HEK293 (cell line): ENCODE data around the gene PPP4C.

Experiments used
- BCL11B ChIP-seq: fragments of 450-650 bp; formaldehyde crosslinking; IDR thresholded peaks from 2 replicates; pipeline ENCODE4 v1.5.1; 2016; ENCODE audit warnings: low read depth, missing biosample characterization, missing genetic modification characterization
- GLI4 ChIP-seq: fragments of 450-650 bp; formaldehyde crosslinking; IDR thresholded peaks from 2 replicates; pipeline ENCODE4 v1.5.1; 2016; ENCODE audit warnings: missing biosample characterization, missing genetic modification characterization
- MYNN ChIP-seq: fragments of 450-650 bp; formaldehyde crosslinking; IDR thresholded peaks from 2 replicates; pipeline ENCODE4 v1.5.1; 2016; ENCODE audit warnings: missing biosample characterization, missing genetic modification characterization, borderline replicate concordance
- OSR2 ChIP-seq: fragments of 450-650 bp; formaldehyde crosslinking; IDR thresholded peaks from 2 replicates; pipeline ENCODE4 v1.5.1; 2016; ENCODE audit warnings: missing biosample characterization, missing genetic modification characterization
- OVOL3 ChIP-seq: fragments of 450-650 bp; formaldehyde crosslinking; IDR thresholded peaks from 2 replicates; pipeline ENCODE4 v1.5.1; 2016; ENCODE audit warnings: missing biosample characterization, missing genetic modification characterization
- REPIN1 ChIP-seq: fragments of 450-650 bp; formaldehyde crosslinking; IDR thresholded peaks from 2 replicates; pipeline ENCODE4 v1.5.1; 2017; ENCODE audit warnings: missing biosample characterization, missing genetic modification characterization, low read depth
- SETDB1 ChIP-seq: IDR thresholded peaks from one replicate; pipeline ENCODE4 v1.6.1; 2017; ENCODE audit warnings: mild to moderate bottlenecking, low read length, moderate library complexity, mixed read lengths; ENCODE audit not compliant: insufficient read length
- YY2 ChIP-seq: fragments of 450-650 bp; formaldehyde crosslinking; IDR thresholded peaks from 2 replicates; pipeline ENCODE4 v1.5.1; 2016; ENCODE audit warnings: missing biosample characterization, missing genetic modification characterization
- ZBTB21 ChIP-seq: fragments of 450-650 bp; formaldehyde crosslinking; IDR thresholded peaks from 2 replicates; pipeline ENCODE4 v1.5.1; 2017; ENCODE audit warnings: missing biosample characterization, missing genetic modification characterization
- ZEB2 ChIP-seq: fragments of 450-650 bp; formaldehyde crosslinking; IDR thresholded peaks from 2 replicates; pipeline ENCODE4 v1.5.1; 2016; ENCODE audit warnings: missing biosample characterization, missing genetic modification characterization
- ZNF112 ChIP-seq: fragments of 450-650 bp; formaldehyde crosslinking; IDR thresholded peaks from 2 replicates; pipeline ENCODE4 v1.5.0; 2017; ENCODE audit warnings: missing biosample characterization, missing genetic modification characterization
- ZNF138 ChIP-seq: fragments of 450-650 bp; formaldehyde crosslinking; IDR thresholded peaks from 2 replicates; pipeline ENCODE4 v1.5.1; 2016; ENCODE audit warnings: missing biosample characterization, missing genetic modification characterization, borderline replicate concordance
- ZNF16 ChIP-seq: fragments of 450-650 bp; formaldehyde crosslinking; IDR thresholded peaks from 2 replicates; pipeline ENCODE4 v1.5.1; 2016; ENCODE audit warnings: low read depth, missing biosample characterization, missing genetic modification characterization
- ZNF169 ChIP-seq: fragments of 450-650 bp; formaldehyde crosslinking; IDR thresholded peaks from 2 replicates; pipeline ENCODE4 v1.5.1; 2016; ENCODE audit warnings: missing biosample characterization, missing genetic modification characterization
- ZNF184 ChIP-seq: fragments of 450-650 bp; IDR thresholded peaks from 2 replicates; pipeline ENCODE4 v1.5.1; 2018; ENCODE audit warnings: missing biosample characterization, mild to moderate bottlenecking, missing genetic modification characterization
- ZNF221 ChIP-seq: fragments of 450-650 bp; formaldehyde crosslinking; IDR thresholded peaks from 2 replicates; pipeline ENCODE4 v1.5.1; 2017; ENCODE audit warnings: missing biosample characterization, missing genetic modification characterization, borderline replicate concordance
- ZNF23 ChIP-seq: fragments of 450-650 bp; formaldehyde crosslinking; IDR thresholded peaks from 2 replicates; pipeline ENCODE4 v1.5.1; 2016; ENCODE audit warnings: missing biosample characterization, missing genetic modification characterization, borderline replicate concordance
- ZNF248 ChIP-seq: fragments of 450-650 bp; formaldehyde crosslinking; IDR thresholded peaks from 2 replicates; pipeline ENCODE4 v1.5.1; 2017; ENCODE audit warnings: missing biosample characterization, missing genetic modification characterization
- ZNF302 ChIP-seq: fragments of 450-650 bp; formaldehyde crosslinking; IDR thresholded peaks from 2 replicates; pipeline ENCODE4 v1.5.1; 2016; ENCODE audit warnings: missing biosample characterization, missing genetic modification characterization, low read depth
- ZNF354C ChIP-seq: fragments of 450-650 bp; formaldehyde crosslinking; IDR thresholded peaks from 2 replicates; pipeline ENCODE4 v1.5.1; 2016; ENCODE audit warnings: missing biosample characterization, missing genetic modification characterization, low read depth, borderline replicate concordance
- ZNF366 ChIP-seq: fragments of 450-650 bp; formaldehyde crosslinking; conservative IDR thresholded peaks from 2 replicates; pipeline ENCODE4 v1.5.1; 2016; ENCODE audit warnings: missing biosample characterization, missing genetic modification characterization
- ZNF423 ChIP-seq: fragments of 450-650 bp; formaldehyde crosslinking; IDR thresholded peaks from 2 replicates; pipeline ENCODE4 v1.5.1; 2016; ENCODE audit warnings: missing biosample characterization, missing genetic modification characterization
- ZNF549 ChIP-seq: fragments of 450-650 bp; IDR thresholded peaks from 2 replicates; pipeline ENCODE4 v1.5.1; 2018; ENCODE audit warnings: missing biosample characterization, missing genetic modification characterization, mild to moderate bottlenecking, inconsistent platforms, moderate library complexity
- ZNF555 ChIP-seq: fragments of 450-650 bp; formaldehyde crosslinking; conservative IDR thresholded peaks from 2 replicates; pipeline ENCODE4 v1.5.1; 2017; ENCODE audit warnings: missing biosample characterization, mild to moderate bottlenecking, missing genetic modification characterization, inconsistent platforms
- ZNF610 ChIP-seq: fragments of 450-650 bp; formaldehyde crosslinking; IDR thresholded peaks from 2 replicates; pipeline ENCODE4 v1.5.1; 2016; ENCODE audit warnings: missing biosample characterization, missing genetic modification characterization, borderline replicate concordance
- ZNF621 ChIP-seq: fragments of 450-650 bp; formaldehyde crosslinking; IDR thresholded peaks from 2 replicates; pipeline ENCODE4 v1.5.1; 2017; ENCODE audit warnings: missing biosample characterization, missing genetic modification characterization
- ZNF664 ChIP-seq: fragments of 450-650 bp; formaldehyde crosslinking; IDR thresholded peaks from 2 replicates; pipeline ENCODE4 v1.5.1; 2016; ENCODE audit warnings: missing biosample characterization, missing genetic modification characterization
- ZNF704 ChIP-seq: fragments of 450-650 bp; formaldehyde crosslinking; IDR thresholded peaks from 2 replicates; pipeline ENCODE4 v1.5.1; 2016; ENCODE audit warnings: missing biosample characterization, missing genetic modification characterization
- ZNF768 ChIP-seq: fragments of 450-650 bp; formaldehyde crosslinking; IDR thresholded peaks from 2 replicates; pipeline ENCODE4 v1.5.1; 2018; ENCODE audit warnings: missing biosample characterization, mild to moderate bottlenecking, missing genetic modification characterization
- ZSCAN30 ChIP-seq: fragments of 450-650 bp; IDR thresholded peaks from 2 replicates; pipeline ENCODE4 v1.5.1; 2018; ENCODE audit warnings: missing biosample characterization, mild to moderate bottlenecking, missing genetic modification characterization, moderate library complexity
- ZXDB ChIP-seq: fragments of 450-650 bp; formaldehyde crosslinking; IDR thresholded peaks from 2 replicates; pipeline ENCODE4 v1.5.1; 2016; ENCODE audit warnings: missing biosample characterization, missing genetic modification characterization
- TF ChIP-seq, protein P1 (sequence below): fragments of 450-650 bp; formaldehyde crosslinking; IDR thresholded peaks from 2 replicates; pipeline ENCODE4 v1.5.1; 2016; ENCODE audit warnings: missing biosample characterization, missing genetic modification characterization

PPP4C gene

GRCh38 chr16:30075503-30076275 lies at the start of gene PPP4C (continued):
- TF ChIP-seq ZNF664 (tag by site-specific recombination) (no peak), ZNF610 (peak; percentile 91; the same call in 1 of the 2 replicates), ZEB2 (tag by site-specific recombination) (peak; percentile 68), ZSCAN30 (tag by site-specific recombination) (no peak; the same call in 1 of the 2 replicates), OSR2 (tag by site-specific recombination) (no peak; the same call in 1 of the 2 replicates), ZNF768 (no peak), YY2 (tag by site-specific recombination) (no peak), REPIN1 (tag by site-specific recombination) (no peak), ZBTB21 (peak; percentile 97), ZNF23 (tag by site-specific recombination) (no peak), ZXDB (tag by site-specific recombination) (peak; percentile 92), ZNF184 (peak; percentile 42; the same call in 1 of the 2 replicates), ZNF302 (tag by site-specific recombination) (no peak), ZNF221 (tag by site-specific recombination) (no peak), SETDB1 (no peak), ZNF248 (no peak), ZNF555 (tag by site-specific recombination) (no peak), ZNF112 (tag by site-specific recombination) (no peak), ZNF704 (tag by site-specific recombination) (no peak), GLI4 (tag by site-specific recombination) (no peak), ZNF354C (tag by site-specific recombination) (no peak), ZNF366 (no peak; the same call in 1 of the 2 replicates), OVOL3 (tag by site-specific recombination) (no peak), BCL11B (tag by site-specific recombination) (no peak), MYNN (tag by site-specific recombination) (no peak), ZNF423 (tag by site-specific recombination) (no peak), ZNF169 (tag by site-specific recombination) (no peak), ZNF16 (tag by site-specific recombination) (no peak), ZNF549 (tag by site-specific recombination) (no peak), ZNF621 (tag by site-specific recombination) (no peak), ZNF138 (tag by site-specific recombination) (no peak)
- TF ChIP-seq, protein P1, sequence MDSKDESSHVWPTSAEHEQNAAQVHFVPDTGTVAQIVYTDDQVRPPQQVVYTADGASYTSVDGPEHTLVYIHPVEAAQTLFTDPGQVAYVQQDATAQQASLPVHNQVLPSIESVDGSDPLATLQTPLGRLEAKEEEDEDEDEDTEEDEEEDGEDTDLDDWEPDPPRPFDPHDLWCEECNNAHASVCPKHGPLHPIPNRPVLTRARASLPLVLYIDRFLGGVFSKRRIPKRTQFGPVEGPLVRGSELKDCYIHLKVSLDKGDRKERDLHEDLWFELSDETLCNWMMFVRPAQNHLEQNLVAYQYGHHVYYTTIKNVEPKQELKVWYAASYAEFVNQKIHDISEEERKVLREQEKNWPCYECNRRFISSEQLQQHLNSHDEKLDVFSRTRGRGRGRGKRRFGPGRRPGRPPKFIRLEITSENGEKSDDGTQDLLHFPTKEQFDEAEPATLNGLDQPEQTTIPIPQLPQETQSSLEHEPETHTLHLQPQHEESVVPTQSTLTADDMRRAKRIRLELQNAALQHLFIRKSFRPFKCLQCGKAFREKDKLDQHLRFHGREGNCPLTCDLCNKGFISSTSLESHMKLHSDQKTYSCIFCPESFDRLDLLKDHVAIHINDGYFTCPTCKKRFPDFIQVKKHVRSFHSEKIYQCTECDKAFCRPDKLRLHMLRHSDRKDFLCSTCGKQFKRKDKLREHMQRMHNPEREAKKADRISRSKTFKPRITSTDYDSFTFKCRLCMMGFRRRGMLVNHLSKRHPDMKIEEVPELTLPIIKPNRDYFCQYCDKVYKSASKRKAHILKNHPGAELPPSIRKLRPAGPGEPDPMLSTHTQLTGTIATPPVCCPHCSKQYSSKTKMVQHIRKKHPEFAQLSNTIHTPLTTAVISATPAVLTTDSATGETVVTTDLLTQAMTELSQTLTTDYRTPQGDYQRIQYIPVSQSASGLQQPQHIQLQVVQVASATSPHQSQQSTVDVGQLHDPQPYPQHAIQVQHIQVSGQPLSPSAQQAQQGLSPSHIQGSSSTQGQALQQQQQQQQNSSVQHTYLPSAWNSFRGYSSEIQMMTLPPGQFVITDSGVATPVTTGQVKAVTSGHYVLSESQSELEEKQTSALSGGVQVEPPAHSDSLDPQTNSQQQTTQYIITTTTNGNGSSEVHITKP = peak; percentile 57
